Activated naive CD8-positive, alpha-beta T cell treated with anti-CD3 and anti-CD28 coated beads, Interleukin-2, amount 10 ng/mL, durations not matched to agents 7 days and 5 days (primary cell): Measurements from ENCODE around the gene LDLRAD3. TPM values are rescaled to one million over a fixed set of nuclear protein-coding genes. Genes with fewer than 3 reads are reported as not detected.
"Not testable (repeated sequence)": the region's sequence is repeated elsewhere in the genome, so short reads cannot be mapped to it uniquely, and the experiment has no call there.

Experiments used
- ATAC-seq: fragments of 150-1000 bp; cut with Tn5 transposase; one replicate; pipeline ENCODE4 v1.10.0; 2021; ENCODE audit warnings: low read depth, moderate library complexity
- POLR2A ChIA-PET: fragments of 350-600 bp; sonication (Branson Sonifier 250); formaldehyde crosslinking; loops from one replicate; lab custom pipeline; 2021; ENCODE audit warnings: antibody characterized with exemption; lab: Charles Lee
- DNase-seq: peaks from one replicate; pipeline ENCODE4 v3.0.0; 2021
- H3K27ac Mint-ChIP-seq: one replicate; pipeline ENCODE4 v1.8.0; 2022; ENCODE audit warnings: mild to moderate bottlenecking, mixed read lengths
- H3K27me3 Mint-ChIP-seq: one replicate; pipeline ENCODE4 v1.8.0; 2022; ENCODE audit warnings: mild to moderate bottlenecking, moderate library complexity, mixed read lengths
- H3K36me3 Mint-ChIP-seq: one replicate; pipeline ENCODE4 v1.8.0; 2021; ENCODE audit warnings: mild to moderate bottlenecking, mixed read lengths
- H3K4me1 Mint-ChIP-seq: one replicate; pipeline ENCODE4 v1.8.0; 2021; ENCODE audit warnings: mixed read lengths
- H3K4me3 Mint-ChIP-seq: one replicate; pipeline ENCODE4 v1.8.0; 2022; ENCODE audit warnings: mild to moderate bottlenecking, moderate library complexity, mixed read lengths
- H3K9me3 Mint-ChIP-seq: one replicate; pipeline ENCODE4 v1.8.0; 2021; ENCODE audit warnings: mixed read lengths
- total RNA-seq, 2 experiments: library from RNA; stranded (reverse); gene quantifications; one replicate each; pipeline ENCODE4 v1.2.3, GENCODE V29; 2021

The LDLRAD3 gene
- total RNA-seq, 2 experiments from 2014 or later, result 0.09 TPM; not detected in 1

DNA sequence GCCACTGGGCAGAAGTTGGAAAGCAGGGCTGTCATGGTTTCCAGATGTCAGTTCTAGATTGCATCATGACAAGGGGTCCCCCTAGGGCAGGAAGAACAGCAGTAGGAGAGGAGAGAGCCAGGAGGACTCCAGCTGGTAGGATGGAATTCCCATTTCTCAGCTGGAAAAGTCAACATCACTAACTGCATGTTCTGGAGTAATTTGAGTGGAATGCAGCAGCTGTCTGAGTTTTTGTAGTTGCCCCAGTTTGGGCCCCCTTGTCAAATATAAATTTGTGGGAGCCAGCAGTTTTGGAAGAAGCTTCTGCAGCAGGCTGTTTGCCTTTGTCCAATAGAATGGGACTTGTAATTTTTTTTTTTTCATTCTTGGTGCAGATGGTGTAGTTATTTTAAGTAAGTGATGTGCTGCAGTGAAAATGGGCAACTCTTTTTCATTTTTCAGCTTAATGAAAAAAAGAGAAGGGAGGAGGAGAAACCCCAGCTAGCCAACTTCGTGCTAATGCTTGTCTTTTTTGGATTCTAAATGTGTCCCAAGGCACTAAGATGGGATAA lies 86.9 kb downstream of the LDLRAD3 start:
- Mint-ChIP-seq H3K27me3 (peaks cover 6% of the 10 kb centered on the region), H3K27ac (no peak overlapping the region), H3K9me3 (no peaks in the 10 kb centered on the region), H3K4me1 (no peaks in the 10 kb centered on the region), H3K4me3 (no peak overlapping the region), H3K36me3 (no peaks in the 10 kb centered on the region)
- DNase-seq (no peak), ATAC-seq (no peak)
- POLR2A ChIA-PET, result no interaction called here

DNA sequence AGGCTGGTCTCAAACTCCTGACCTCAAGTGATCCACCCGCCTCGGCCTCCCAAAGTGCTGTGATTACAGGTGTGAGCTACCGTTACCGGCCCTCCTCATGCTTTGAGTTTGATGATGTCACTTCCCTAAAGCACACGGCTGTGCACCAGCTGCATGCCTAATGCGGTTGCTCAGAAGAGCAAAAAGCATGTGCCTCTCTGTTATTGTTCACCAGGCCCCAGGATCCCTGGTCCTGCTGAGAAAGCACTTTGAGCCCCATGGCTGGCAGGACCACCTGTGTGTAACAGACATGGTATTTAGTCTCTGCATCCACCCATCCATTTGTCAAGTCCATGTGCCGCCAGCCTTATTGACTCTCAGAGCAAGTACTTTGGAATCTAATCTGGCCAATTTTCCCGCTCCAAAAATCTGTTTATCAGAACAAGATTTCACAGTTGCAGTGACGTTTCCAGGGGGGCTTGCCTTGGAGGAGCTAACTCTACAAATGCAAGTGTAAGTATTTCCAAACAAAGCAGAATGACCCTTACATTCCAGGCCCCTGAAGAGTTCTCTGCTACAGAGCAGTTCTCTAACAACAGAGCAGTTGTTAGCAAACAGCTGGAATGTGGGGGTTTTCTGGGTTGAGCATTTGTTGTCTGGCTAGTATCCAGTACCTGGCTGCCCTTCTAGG lies 89.4 kb downstream of the LDLRAD3 start:
- DNase-seq (no peak), ATAC-seq (no peak)
- POLR2A ChIA-PET, result no interaction called here
- Mint-ChIP-seq H3K27me3 (no peaks in the 10 kb centered on the region), H3K36me3 (no peaks in the 10 kb centered on the region), H3K4me3 (no peak overlapping the region), H3K9me3 (no peaks in the 10 kb centered on the region), H3K27ac (no peak overlapping the region), H3K4me1 (no peaks in the 10 kb centered on the region)

DNA sequence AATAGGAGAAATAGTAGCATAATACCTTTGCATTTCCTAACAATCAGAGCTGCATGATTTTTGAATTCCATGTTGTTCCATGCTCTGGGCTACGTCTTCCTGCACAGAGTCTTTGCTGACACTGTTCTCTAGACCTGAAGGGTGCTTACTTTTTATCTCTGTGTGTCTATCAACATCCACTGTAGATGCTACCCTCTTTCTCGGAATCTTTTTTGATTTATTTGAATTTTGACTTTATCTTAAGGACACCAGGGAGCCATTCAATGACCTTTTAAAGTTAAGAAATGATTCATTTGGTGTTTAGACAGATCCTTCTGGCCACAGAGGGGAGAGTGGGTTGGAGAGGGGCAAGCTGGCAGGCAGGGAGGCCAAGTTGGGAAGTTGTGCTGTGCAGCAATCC lies 90.1 kb downstream of the LDLRAD3 start:
- Mint-ChIP-seq H3K4me3 (no peak overlapping the region), H3K36me3 (no peaks in the 10 kb centered on the region), H3K27me3 (no peaks in the 10 kb centered on the region), H3K4me1 (no peaks in the 10 kb centered on the region), H3K9me3 (no peaks in the 10 kb centered on the region), H3K27ac (no peak overlapping the region)
- DNase-seq (no peak), ATAC-seq (no peak)
- POLR2A ChIA-PET, result no interaction called here

- Mint-ChIP-seq H3K4me3 (no peak overlapping the region), H3K27me3 (no peaks in the 10 kb centered on the region), H3K27ac (no peak overlapping the region), H3K4me1 (no peaks in the 10 kb centered on the region), H3K9me3 (no peaks in the 10 kb centered on the region), H3K36me3 (no peaks in the 10 kb centered on the region)
- POLR2A ChIA-PET, result no interaction called here
- DNase-seq (no peak), ATAC-seq (no peak)
Measured at GRCh38 chr11:36034551-36035331, 90.9 kb downstream of the LDLRAD3 start.

DNA sequence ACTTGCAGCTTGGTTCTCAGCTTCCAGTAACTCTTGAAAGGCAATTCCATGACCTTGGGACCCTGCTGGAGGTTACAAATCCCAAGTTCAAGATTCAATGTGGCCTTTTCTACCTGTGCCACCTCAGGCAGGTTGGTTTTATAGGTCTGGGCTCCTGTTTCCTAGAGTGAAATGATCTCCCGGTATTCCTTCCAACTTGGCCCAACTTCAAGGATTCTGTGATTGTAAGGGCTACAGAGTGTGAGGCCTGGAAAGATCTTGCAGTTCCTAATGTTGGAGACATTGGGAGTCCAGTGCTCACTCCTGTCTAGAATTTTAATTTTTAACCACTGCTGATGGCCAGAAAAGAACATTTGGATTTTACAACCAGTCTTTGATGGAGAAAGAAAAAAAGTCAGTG lies 91.6 kb downstream of the LDLRAD3 start:
- H3K9me3 Mint-ChIP-seq, result no peaks in the 10 kb centered on the region
- DNase-seq (no peak), ATAC-seq (no peak)
- no peak overlapping the region for H3K27ac Mint-ChIP-seq
- no peaks in the 10 kb centered on the region for H3K4me1 Mint-ChIP-seq
- no peaks in the 10 kb centered on the region for H3K36me3 Mint-ChIP-seq
- POLR2A ChIA-PET, result no interaction called here
- no peaks in the 10 kb centered on the region for H3K27me3 Mint-ChIP-seq
- H3K4me3 Mint-ChIP-seq, result no peak overlapping the region

DNA sequence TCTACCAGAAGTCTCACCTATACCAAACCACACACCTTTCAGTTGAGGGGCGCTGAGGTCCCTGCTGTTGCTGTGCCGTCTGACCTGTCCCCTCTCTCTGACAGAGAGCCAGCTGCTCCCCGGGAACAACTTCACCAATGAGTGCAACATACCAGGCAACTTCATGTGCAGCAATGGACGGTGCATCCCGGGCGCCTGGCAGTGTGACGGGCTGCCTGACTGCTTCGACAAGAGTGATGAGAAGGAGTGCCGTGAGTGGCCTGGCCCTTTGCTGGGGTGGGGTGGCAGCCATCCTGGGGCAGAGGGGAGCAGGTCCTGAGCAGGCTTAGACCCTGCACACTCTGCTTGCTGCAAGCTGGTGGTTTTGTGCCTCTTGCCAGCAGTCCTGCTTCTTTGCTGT lies 92.1 kb downstream of the LDLRAD3 start:
- Mint-ChIP-seq H3K27me3 (no peaks in the 10 kb centered on the region), H3K27ac (no peak overlapping the region), H3K4me1 (no peaks in the 10 kb centered on the region), H3K36me3 (no peaks in the 10 kb centered on the region), H3K4me3 (no peak overlapping the region), H3K9me3 (no peaks in the 10 kb centered on the region)
- DNase-seq (no peak), ATAC-seq (no peak)
- POLR2A ChIA-PET, result no interaction called here

DNA sequence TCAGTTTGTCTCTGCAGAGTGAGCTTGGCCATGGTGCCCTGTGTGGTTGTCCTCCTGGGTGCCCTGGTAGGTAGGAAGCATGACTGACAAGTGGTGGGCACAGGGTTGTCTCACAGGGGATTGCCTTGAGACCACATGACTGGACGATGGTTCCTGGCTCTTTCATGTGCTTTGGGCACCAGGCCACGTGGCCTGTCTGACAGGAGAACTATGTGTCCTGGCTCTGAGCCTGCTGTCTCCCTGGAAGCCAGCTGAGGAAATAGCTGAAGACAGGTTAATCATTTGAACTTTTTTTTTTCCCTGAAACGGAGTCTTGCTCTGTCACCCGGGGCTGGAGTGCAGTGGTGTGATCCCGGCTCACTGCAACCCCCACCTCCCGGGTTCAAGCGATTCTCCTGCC lies 93.2 kb downstream of the LDLRAD3 start:
- Mint-ChIP-seq H3K9me3 (no peaks in the 10 kb centered on the region), H3K36me3 (no peaks in the 10 kb centered on the region), H3K27ac (no peak overlapping the region), H3K4me3 (no peak overlapping the region), H3K27me3 (peaks cover 5% of the 10 kb centered on the region), H3K4me1 (no peaks in the 10 kb centered on the region)
- DNase-seq (no peak), ATAC-seq (no peak)
- POLR2A ChIA-PET, result no interaction called here

- H3K9me3 Mint-ChIP-seq, result no peaks in the 10 kb centered on the region
- ATAC-seq (no peak), DNase-seq (no peak)
- H3K4me3 Mint-ChIP-seq, result no peak overlapping the region
- H3K27ac Mint-ChIP-seq, result no peak overlapping the region
- no peaks in the 10 kb centered on the region for H3K4me1 Mint-ChIP-seq
- H3K27me3 Mint-ChIP-seq, result peaks cover 5% of the 10 kb centered on the region
- POLR2A ChIA-PET, result no interaction called here
- no peaks in the 10 kb centered on the region for H3K36me3 Mint-ChIP-seq
Measured at GRCh38 chr11:36038541-36038940, 94.7 kb downstream of the LDLRAD3 start.

DNA sequence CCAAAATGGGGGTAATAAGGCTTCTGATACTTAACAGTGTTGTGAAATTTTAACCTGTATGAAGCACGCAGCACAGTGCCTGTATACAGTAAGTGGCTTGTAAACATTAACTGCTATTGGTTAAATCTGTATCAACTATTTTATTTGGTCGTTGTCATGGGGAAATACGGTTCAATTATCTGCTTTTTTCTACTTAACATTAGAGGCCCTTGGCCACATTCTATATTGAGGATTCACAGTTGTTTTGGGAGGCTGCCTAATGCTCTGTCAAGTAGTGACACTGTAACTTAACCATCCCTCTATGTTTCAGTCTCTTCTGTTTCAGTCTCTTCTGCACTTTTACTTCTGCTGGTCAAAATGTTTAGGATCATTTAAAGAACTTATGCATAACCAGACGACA lies 95.6 kb downstream of the LDLRAD3 start:
- ATAC-seq (no peak), DNase-seq (no peak)
- no peak overlapping the region for H3K27ac Mint-ChIP-seq
- no peak overlapping the region for H3K4me3 Mint-ChIP-seq
- H3K4me1 Mint-ChIP-seq, result no peaks in the 10 kb centered on the region
- H3K36me3 Mint-ChIP-seq, result no peaks in the 10 kb centered on the region
- no peaks in the 10 kb centered on the region for H3K9me3 Mint-ChIP-seq
- H3K27me3 Mint-ChIP-seq, result peaks cover 5% of the 10 kb centered on the region
- POLR2A ChIA-PET, result no interaction called here

GRCh38 chr11:36041988-36042611 lies 98.2 kb downstream of the LDLRAD3 start:
- Mint-ChIP-seq H3K27ac (no peak overlapping the region), H3K9me3 (no peaks in the 10 kb centered on the region), H3K4me1 (no peaks in the 10 kb centered on the region), H3K4me3 (no peak overlapping the region), H3K36me3 (no peaks in the 10 kb centered on the region), H3K27me3 (peaks cover 5% of the 10 kb centered on the region)
- DNase-seq, result no peak
- ATAC-seq, result no peak
- POLR2A ChIA-PET, result no interaction called here

- Mint-ChIP-seq H3K27ac (no peak overlapping the region), H3K27me3 (peaks cover 11% of the 10 kb centered on the region), H3K4me1 (no peaks in the 10 kb centered on the region), H3K9me3 (no peaks in the 10 kb centered on the region), H3K4me3 (no peak overlapping the region), H3K36me3 (no peaks in the 10 kb centered on the region)
- ATAC-seq, result no peak
- no peak for DNase-seq
- POLR2A ChIA-PET, result no interaction called here
Measured at GRCh38 chr11:36044636-36045035, 100.8 kb downstream of the LDLRAD3 start.

DNA sequence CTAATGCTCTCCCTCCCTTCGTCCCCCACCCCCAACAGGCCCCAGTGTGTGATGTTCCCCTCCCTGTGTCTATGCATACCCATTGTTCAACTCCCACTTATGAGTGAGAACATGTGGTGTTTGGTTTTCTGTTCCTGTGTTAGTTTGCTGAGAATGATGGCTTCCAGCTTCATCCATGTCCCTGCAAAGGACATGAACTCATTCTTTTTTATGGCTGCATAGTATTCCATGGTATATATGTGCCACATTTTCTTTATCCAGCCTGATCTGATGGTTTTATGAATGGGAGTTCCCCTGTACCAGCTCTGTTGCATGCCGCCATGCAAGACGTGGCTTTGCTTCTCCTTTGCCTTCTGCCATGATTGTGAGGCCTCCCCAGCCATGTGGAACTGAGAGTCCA lies 102.1 kb downstream of the LDLRAD3 start:
- H3K9me3 Mint-ChIP-seq, H3K27ac Mint-ChIP-seq, DNase-seq, H3K4me1 Mint-ChIP-seq, ATAC-seq, POLR2A ChIA-PET, H3K4me3 Mint-ChIP-seq, H3K36me3 Mint-ChIP-seq: not testable (repeated sequence)
- peaks cover 11% of the 10 kb centered on the region for H3K27me3 Mint-ChIP-seq

DNA sequence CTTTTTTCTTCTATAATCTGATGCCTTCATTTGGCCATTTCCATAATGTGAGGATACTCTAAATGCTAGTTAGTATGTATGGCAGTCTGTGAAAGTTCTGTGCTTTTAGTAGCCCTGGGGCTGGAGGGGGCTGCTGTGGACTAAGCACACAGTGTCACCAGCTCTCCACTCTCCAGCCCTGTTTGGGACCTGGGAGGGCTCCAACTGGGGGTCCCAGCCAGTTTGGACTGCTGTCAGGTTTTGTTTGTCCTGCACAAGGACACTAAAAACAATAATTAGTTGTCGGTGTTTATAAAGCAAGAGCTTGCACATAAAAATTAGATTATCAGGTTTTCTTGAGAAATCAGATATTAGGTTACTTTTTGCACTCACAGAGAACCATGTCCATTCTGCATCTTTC lies 103.1 kb downstream of the LDLRAD3 start:
- H3K36me3 Mint-ChIP-seq, result no peaks in the 10 kb centered on the region
- ATAC-seq (no peak), DNase-seq (no peak)
- H3K4me1 Mint-ChIP-seq, result no peaks in the 10 kb centered on the region
- H3K27ac Mint-ChIP-seq, result no peak overlapping the region
- H3K27me3 Mint-ChIP-seq, result peaks cover 5% of the 10 kb centered on the region
- H3K9me3 Mint-ChIP-seq, result no peaks in the 10 kb centered on the region
- POLR2A ChIA-PET, result no interaction called here
- H3K4me3 Mint-ChIP-seq, result no peak overlapping the region

- Mint-ChIP-seq H3K4me1 (no peaks in the 10 kb centered on the region), H3K36me3 (no peaks in the 10 kb centered on the region), H3K9me3 (no peaks in the 10 kb centered on the region), H3K27me3 (peaks cover 7% of the 10 kb centered on the region), H3K27ac (no peak overlapping the region), H3K4me3 (no peak overlapping the region)
- POLR2A ChIA-PET, result no interaction called here
- ATAC-seq (no peak), DNase-seq (no peak)
Measured at GRCh38 chr11:36047344-36047743, 103.5 kb downstream of the LDLRAD3 start.
